ENCODE data around the gene RNU1-4.
"Not testable (repeated sequence)": the region's sequence is repeated elsewhere in the genome, so short reads cannot be mapped to it uniquely, and the experiment has no call there.

The RNU1-4 gene

GRCh38 chr1:16732254-16732896, 7.9 kb upstream of the RNU1-4 start:
- DNase-seq = not testable (repeated sequence)

- DNase-seq = not testable (repeated sequence)
These were observed 914 bp downstream of the RNU1-4 start for GRCh38 chr1:16741230-16741629.

GRCh38 chr1:16747660-16748059, 7.3 kb downstream of the RNU1-4 start:
- not testable (repeated sequence) for DNase-seq

GRCh38 chr1:16748710-16749109, 8.4 kb downstream of the RNU1-4 start:
- not testable (repeated sequence) for DNase-seq

GRCh38 chr1:16749910-16750888, 9.9 kb downstream of the RNU1-4 start:
- DNase-seq = not testable (repeated sequence)

GRCh38 chr1:16752770-16753169, 12.5 kb downstream of the RNU1-4 start:
- not testable (repeated sequence) for DNase-seq

GRCh38 chr1:16755385-16755784, 15.1 kb downstream of the RNU1-4 start:
- not testable (repeated sequence) for DNase-seq

GRCh38 chr1:16755932-16756331, 15.6 kb downstream of the RNU1-4 start:
- DNase-seq = not testable (repeated sequence)

GRCh38 chr1:16757574-16757973, 17.3 kb downstream of the RNU1-4 start:
- DNase-seq = not testable (repeated sequence)

GRCh38 chr1:16758060-16758459, 17.7 kb downstream of the RNU1-4 start:
- not testable (repeated sequence) for DNase-seq

- DNase-seq = not testable (repeated sequence)
These were observed 18.8 kb downstream of the RNU1-4 start for GRCh38 chr1:16759041-16759493.

GRCh38 chr1:16759650-16760455, 19.5 kb downstream of the RNU1-4 start:
- not testable (repeated sequence) for DNase-seq

- DNase-seq = not testable (repeated sequence)
These were observed 20.1 kb downstream of the RNU1-4 start for GRCh38 chr1:16760456-16760765.

GRCh38 chr1:16760801-16761200, 20.5 kb downstream of the RNU1-4 start:
- not testable (repeated sequence) for DNase-seq

- DNase-seq = not testable (repeated sequence)
These were observed 24.0 kb downstream of the RNU1-4 start for GRCh38 chr1:16764248-16764819.

- DNase-seq = not testable (repeated sequence)
These were observed 24.7 kb downstream of the RNU1-4 start for GRCh38 chr1:16764820-16765655.

- not testable (repeated sequence) for DNase-seq
These were observed 25.7 kb downstream of the RNU1-4 start for GRCh38 chr1:16765731-16766605.

GRCh38 chr1:16766689-16767256, 26.5 kb downstream of the RNU1-4 start:
- DNase-seq = not testable (repeated sequence)

GRCh38 chr1:16770139-16770759, 29.9 kb downstream of the RNU1-4 start:
- not testable (repeated sequence) for DNase-seq
